Keratinocyte (primary cell): ENCODE measurements around the gene ADAM30. TPM values are rescaled to one million over a fixed set of nuclear protein-coding genes. Genes with fewer than 3 reads are reported as not detected.
"Not testable (repeated sequence)": the region's sequence is repeated elsewhere in the genome, so short reads cannot be mapped to it uniquely, and the experiment has no call there.

Experiments
- DNase-seq: peaks from one replicate; pipeline ENCODE4 v3.0.0-alpha.2; 2011; ENCODE audit warnings: low read depth, missing footprints, low spot score
- FAIRE-seq: peaks from 2 replicates; lab custom pipeline; 2011; peaks lifted over from hg19 to GRCh38; lab: Jason Lieb, UNC
- H2AFZ ChIP-seq: 2 replicates; pipeline ENCODE4 v1.6.0; 2012; ENCODE audit warnings: low read length, control low read depth, inconsistent platforms; ENCODE audit not compliant: control insufficient read depth
- H3K27ac ChIP-seq: 2 replicates; pipeline ENCODE4 v1.5.1; 2011; ENCODE audit warnings: low read length; ENCODE audit not compliant: control insufficient read depth, insufficient read depth
- H3K27me3 ChIP-seq: 3 replicates; pipeline ENCODE4 v1.6.0; 2011; ENCODE audit warnings: low read length; ENCODE audit not compliant: control insufficient read depth, insufficient read depth; ENCODE audit errors: extremely low read depth
- H3K36me3 ChIP-seq, 2 experiments: 2 replicates in 1 of 2; 3 replicates in 1 of 2; pipeline ENCODE4 v1.5.1; 2011; ENCODE audit warnings: low read length in 2 of 2, mild to moderate bottlenecking in 1 of 2; ENCODE audit not compliant: control insufficient read depth in 2 of 2, insufficient read depth in 2 of 2; ENCODE audit errors: extremely low read depth in 1 of 2
- H3K4me1 ChIP-seq: 3 replicates; pipeline ENCODE4 v1.5.1; 2011; ENCODE audit warnings: low read length; ENCODE audit not compliant: control insufficient read depth, insufficient read depth; ENCODE audit errors: extremely low read depth
- H3K4me2 ChIP-seq: 3 replicates; pipeline ENCODE4 v1.6.0; 2011; ENCODE audit warnings: low read depth, low read length; ENCODE audit not compliant: control insufficient read depth, insufficient read depth; ENCODE audit errors: extremely low read depth
- H3K4me3 ChIP-seq, 3 experiments: fragments of 200-600 bp in 1 of 3; sonication (generic) in 1 of 3; 2 replicates in 2 of 3; 3 replicates in 1 of 3; pipeline ENCODE4 v1.5.1; 2011 to 2016; ENCODE audit warnings: low read length in 3 of 3, mild to moderate bottlenecking in 3 of 3, control low read depth in 2 of 3, inconsistent platforms in 1 of 3, low read depth in 1 of 3, mixed read lengths in 1 of 3, mixed run types in 1 of 3, moderate library complexity in 1 of 3; ENCODE audit not compliant: control insufficient read depth in 2 of 3, insufficient read depth in 2 of 3; ENCODE audit errors: extremely low read depth in 1 of 3
- H3K79me2 ChIP-seq: 2 replicates; pipeline ENCODE4 v1.6.0; 2012; ENCODE audit warnings: low read length; ENCODE audit not compliant: control insufficient read depth, insufficient read depth
- H3K9ac ChIP-seq: 3 replicates; pipeline ENCODE4 v1.6.0; 2011; ENCODE audit warnings: low read length; ENCODE audit not compliant: control insufficient read depth, insufficient read depth; ENCODE audit errors: extremely low read depth
- H3K9me1 ChIP-seq: 3 replicates; pipeline ENCODE4 v1.6.0; 2011; ENCODE audit warnings: low read length; ENCODE audit not compliant: control insufficient read depth, insufficient read depth; ENCODE audit errors: extremely low read depth
- H3K9me3 ChIP-seq: 2 replicates; pipeline ENCODE4 v1.5.1; 2012; ENCODE audit warnings: low read depth, low read length; ENCODE audit not compliant: control insufficient read depth
- H4K20me1 ChIP-seq: 3 replicates; pipeline ENCODE4 v1.6.0; 2011; ENCODE audit warnings: low read length; ENCODE audit not compliant: control insufficient read depth, insufficient read depth; ENCODE audit errors: extremely low read depth
- EZH2 ChIP-seq: IDR thresholded peaks from one replicate; pipeline ENCODE4 v1.6.1; 2012; ENCODE audit warnings: inconsistent platforms, mild to moderate bottlenecking, low read length, moderate library complexity
- dilution Hi-C: fragments of 300-500 bp; cut with MboI; formaldehyde crosslinking; loops from one replicate; pipeline ENCODE4 v1.7.0; 2020; ENCODE audit warnings: low sequenced_read_pairs; ENCODE audit not compliant: extremely low pct_ligation_motif_present
- polyA plus RNA-seq, 5 experiments: library from polyadenylated mRNA; depleted of rRNA in 3 of 5; stranded (reverse) in 3 of 5; stranded (forward) in 1 of 5; unstranded in 1 of 5; fragments of >200 nt; gene quantifications; 1 replicate in 1 of 5; 2 replicates in 3 of 5; 3 replicates in 1 of 5; pipeline versions ENCODE4 v1.2.1 to v1.2.3, GENCODE V29; 2011 to 2012; ENCODE audit warnings: missing spikeins in 2 of 5, low read depth in 1 of 5, low replicate concordance in 1 of 5
- TF ChIP-seq, protein P1 (sequence below), 3 experiments: IDR thresholded peaks in 1 of 3; conservative IDR thresholded peaks in 1 of 3; optimal IDR thresholded peaks in 1 of 3; 2 replicates in 2 of 3; 3 replicates in 1 of 3; pipeline versions ENCODE3 to v1.5.1; 2011; ENCODE audit warnings: low read length in 3 of 3, mild to moderate bottlenecking in 3 of 3, moderate library complexity in 2 of 3, control low read depth in 1 of 3, inconsistent platforms in 1 of 3; ENCODE audit not compliant: insufficient read depth in 2 of 3; ENCODE audit errors: extremely low read depth in 1 of 3

The ADAM30 gene
- polyA plus RNA-seq, 1 donor (not counting 4 experiments of a cell fraction or from before 2014, with no cell fraction given), result not detected

DNA sequence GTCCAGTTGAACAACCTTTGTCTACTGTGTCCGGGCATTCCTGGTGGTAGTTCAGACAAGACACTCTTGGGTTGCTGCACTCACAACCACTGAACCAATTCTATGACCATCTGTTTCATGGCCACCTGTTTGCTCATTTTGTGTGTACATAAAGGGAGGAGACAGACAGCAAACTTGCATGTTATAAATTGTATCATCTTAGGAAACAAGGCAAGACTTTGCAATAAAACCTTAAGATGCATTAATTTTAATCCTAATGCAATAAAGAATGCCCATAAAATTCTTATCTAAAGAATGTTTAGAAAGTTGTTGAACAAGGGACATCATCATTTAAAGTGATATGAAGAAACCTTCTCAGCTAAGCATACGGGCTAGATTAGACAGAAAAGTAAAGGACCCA, 34.8 kb downstream of the ADAM30 start:
- FAIRE-seq (no peak), DNase-seq (no peak)
- no peak overlapping the region for H3K4me3 ChIP-seq
- no peaks in the 10 kb centered on the region for H3K9me3 ChIP-seq
- peaks cover 8% of the 10 kb centered on the region for H3K4me1 ChIP-seq
- no peak overlapping the region for H3K4me2 ChIP-seq
- H3K9ac ChIP-seq, result no peak overlapping the region
- no peak overlapping the region for H2AFZ ChIP-seq
- dilution Hi-C loops, result no loop called here
- H3K79me2 ChIP-seq, result no peaks in the 10 kb centered on the region
- no peak overlapping the region for H3K27ac ChIP-seq
- H3K9me1 ChIP-seq, result no peaks in the 10 kb centered on the region
- no peaks in the 10 kb centered on the region for H3K27me3 ChIP-seq
- TF ChIP-seq, protein P1, sequence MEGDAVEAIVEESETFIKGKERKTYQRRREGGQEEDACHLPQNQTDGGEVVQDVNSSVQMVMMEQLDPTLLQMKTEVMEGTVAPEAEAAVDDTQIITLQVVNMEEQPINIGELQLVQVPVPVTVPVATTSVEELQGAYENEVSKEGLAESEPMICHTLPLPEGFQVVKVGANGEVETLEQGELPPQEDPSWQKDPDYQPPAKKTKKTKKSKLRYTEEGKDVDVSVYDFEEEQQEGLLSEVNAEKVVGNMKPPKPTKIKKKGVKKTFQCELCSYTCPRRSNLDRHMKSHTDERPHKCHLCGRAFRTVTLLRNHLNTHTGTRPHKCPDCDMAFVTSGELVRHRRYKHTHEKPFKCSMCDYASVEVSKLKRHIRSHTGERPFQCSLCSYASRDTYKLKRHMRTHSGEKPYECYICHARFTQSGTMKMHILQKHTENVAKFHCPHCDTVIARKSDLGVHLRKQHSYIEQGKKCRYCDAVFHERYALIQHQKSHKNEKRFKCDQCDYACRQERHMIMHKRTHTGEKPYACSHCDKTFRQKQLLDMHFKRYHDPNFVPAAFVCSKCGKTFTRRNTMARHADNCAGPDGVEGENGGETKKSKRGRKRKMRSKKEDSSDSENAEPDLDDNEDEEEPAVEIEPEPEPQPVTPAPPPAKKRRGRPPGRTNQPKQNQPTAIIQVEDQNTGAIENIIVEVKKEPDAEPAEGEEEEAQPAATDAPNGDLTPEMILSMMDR (optimal IDR thresholded peaks at IDR 0.05 in 1 of 3, IDR thresholded peaks at IDR 0.05 in 1 of 3, conservative IDR thresholded peaks at IDR 0.05 in 1 of 3; ENCODE audit: extremely low read depth in 1 of 3, insufficient read depth in 2 of 3, low read length in 3 of 3), result no peak
- no peak for TF ChIP-seq EZH2
- no peaks in the 10 kb centered on the region for H4K20me1 ChIP-seq
- H3K36me3 ChIP-seq, result no peaks in the 10 kb centered on the region

DNA sequence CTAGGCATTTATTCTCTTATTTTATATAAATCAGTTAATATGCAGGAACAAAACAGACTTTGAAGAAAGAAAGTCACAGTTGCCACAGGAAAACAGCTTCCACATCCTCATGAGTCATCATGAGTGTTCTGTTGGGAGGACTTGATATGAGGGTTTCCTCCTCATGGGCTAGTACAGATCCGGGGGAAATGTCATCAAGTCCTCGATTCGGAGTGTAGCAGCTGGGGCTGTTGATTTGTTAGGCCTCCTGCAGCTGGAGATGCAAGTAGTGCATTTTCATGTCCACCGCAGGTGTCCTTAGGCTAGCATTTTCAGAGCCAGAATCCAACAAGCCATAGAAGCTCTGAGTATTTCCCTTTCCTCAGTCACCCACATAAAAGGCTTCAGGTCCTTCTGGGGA, 36.7 kb downstream of the ADAM30 start:
- peaks cover 8% of the 10 kb centered on the region for H3K4me1 ChIP-seq
- FAIRE-seq (peak; percentile 52), DNase-seq (no peak)
- no peak overlapping the region for H3K27ac ChIP-seq
- no peak overlapping the region for H3K4me3 ChIP-seq
- H3K9me3 ChIP-seq, result no peaks in the 10 kb centered on the region
- TF ChIP-seq, protein P1 (optimal IDR thresholded peaks at IDR 0.05 in 1 of 3, IDR thresholded peaks at IDR 0.05 in 1 of 3, conservative IDR thresholded peaks at IDR 0.05 in 1 of 3; ENCODE audit: extremely low read depth in 1 of 3, insufficient read depth in 2 of 3, low read length in 3 of 3), result no peak
- TF ChIP-seq EZH2, result no peak
- no peaks in the 10 kb centered on the region for H3K9me1 ChIP-seq
- H4K20me1 ChIP-seq, result no peaks in the 10 kb centered on the region
- dilution Hi-C loops, result no loop called here
- H3K36me3 ChIP-seq, result no peaks in the 10 kb centered on the region
- no peaks in the 10 kb centered on the region for H3K79me2 ChIP-seq
- no peak overlapping the region for H2AFZ ChIP-seq
- H3K9ac ChIP-seq, result no peak overlapping the region
- H3K4me2 ChIP-seq, result peak overlapping the region; percentile 22
- H3K27me3 ChIP-seq, result no peaks in the 10 kb centered on the region

DNA sequence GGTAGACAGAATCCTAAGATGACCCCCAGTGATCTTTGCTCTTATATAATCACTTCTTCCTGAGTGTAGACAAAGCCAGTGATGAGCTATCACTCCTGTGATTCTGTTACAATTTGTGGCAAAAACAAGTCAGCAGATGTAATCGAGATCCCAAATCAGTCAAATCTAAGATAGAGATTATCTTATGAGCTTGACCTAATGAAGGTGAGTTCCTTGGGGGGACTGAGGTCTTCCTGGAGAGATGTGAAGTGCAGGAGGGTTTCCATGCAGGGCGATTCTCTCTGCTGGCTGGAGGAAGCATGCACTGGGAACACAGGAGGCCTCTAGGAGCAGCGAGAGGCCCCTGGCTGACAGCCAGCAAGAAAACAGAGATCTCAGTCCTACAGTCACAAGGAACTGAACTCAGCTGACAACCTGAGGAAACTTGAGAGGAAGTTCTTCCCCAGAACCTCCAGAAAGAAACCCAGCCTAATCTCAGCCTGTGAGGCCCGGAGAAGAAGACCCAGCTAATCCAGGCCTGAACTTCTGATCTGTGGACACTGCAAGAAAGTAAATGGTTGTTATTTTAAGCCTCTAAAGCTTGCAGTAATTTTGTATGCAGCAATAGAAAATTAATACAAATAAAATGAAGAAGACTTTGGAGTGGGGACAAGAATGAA, 37.6 kb downstream of the ADAM30 start:
- dilution Hi-C loops, result not testable (repeated sequence)

More for the DNA sequence above, 37.6 kb downstream of the ADAM30 start:
- not testable (repeated sequence) for FAIRE-seq, H3K27ac ChIP-seq, H3K4me2 ChIP-seq, H2AFZ ChIP-seq, H3K4me3 ChIP-seq, H3K27me3 ChIP-seq, H3K36me3 ChIP-seq, DNase-seq, H3K9ac ChIP-seq, H3K4me1 ChIP-seq, H3K9me3 ChIP-seq, H4K20me1 ChIP-seq, H3K9me1 ChIP-seq, H3K79me2 ChIP-seq
